Measurements from ENCODE around the gene LOXL1.

Gene LOXL1

DNA sequence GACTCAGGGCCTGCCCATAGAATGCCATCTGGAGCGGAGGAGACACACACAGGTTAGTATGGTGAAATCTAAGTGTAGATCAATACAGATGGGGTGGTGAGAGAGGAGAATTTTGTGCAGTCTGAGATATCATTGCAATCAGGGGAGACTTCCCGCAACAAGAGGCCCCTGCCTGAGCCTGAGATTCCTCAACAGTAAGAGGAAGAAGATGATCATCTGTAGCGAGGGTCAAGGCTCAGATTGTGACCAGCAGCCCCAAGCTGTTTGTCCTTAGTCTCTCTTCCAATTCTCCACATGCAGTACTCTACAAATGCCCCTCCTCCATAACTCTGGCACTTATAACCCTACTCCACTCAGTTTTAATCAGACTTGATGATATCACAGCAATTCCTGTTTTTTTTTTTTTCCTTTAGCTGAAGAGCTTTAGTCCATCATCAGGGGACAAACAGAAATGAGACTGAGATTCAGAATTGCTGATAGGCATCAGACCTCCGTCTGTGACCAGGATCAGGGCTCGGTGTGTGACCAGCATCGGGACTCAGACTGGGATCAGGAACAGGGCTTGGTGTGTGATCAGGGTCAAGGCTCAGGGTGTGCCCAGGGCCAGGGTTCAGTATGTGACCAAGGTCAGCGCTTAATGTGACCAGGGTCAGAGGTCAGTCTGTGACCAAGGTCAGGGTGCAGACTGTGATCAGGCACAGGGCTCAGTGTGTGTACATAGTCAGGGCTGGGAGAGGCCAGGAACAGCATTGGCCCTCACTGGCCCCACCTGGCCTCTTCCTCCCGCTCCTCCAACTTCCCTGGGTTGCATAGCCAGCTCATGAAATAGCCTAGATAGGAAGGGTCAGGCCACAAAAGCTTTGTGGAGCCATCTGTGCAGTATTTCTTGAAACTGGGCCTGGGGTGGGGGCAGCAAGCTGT lies 14.1 kb downstream of the LOXL1 start:
- DNase-seq = no peak

DNA sequence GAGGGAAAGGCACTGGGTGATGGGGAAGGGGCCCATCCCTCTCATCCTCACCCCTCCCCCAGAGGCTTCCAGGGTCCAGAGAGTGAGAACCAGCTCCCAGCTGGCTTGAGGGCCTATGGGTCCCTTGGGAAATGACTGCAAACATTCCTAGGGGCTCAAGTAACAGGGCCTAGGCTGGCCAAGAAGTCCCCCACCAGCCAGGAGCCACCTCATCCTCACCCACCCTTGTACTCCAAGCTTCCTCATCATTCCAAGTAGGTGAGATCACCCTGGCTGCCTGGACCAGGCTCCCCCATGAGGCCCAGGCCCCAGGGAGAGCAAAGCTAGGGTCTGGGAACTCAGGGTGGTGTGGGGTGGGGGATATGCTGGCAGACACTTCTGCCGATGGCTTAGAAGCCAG lies 14.8 kb downstream of the LOXL1 start:
- DNase-seq = no peak

DNA sequence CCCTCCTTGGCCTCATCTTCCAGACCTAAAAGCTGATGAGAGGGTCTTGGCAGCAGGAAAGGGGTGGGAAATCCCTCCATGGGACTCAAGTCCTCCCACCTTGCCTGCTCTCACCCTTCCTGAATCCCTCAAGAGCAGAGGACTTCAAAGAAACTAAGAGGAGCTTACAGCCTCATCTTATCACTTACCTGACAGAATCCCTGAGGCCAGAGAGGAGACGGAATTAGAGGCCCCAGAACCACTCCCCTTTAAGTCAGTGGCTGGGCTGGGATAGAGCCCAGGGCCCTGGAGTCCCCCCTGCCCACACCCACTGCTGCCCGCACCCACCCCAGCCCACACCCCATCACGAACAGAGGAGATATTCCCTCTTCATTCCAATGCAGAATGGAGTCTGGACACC lies 15.2 kb downstream of the LOXL1 start:
- no peak for DNase-seq

DNA sequence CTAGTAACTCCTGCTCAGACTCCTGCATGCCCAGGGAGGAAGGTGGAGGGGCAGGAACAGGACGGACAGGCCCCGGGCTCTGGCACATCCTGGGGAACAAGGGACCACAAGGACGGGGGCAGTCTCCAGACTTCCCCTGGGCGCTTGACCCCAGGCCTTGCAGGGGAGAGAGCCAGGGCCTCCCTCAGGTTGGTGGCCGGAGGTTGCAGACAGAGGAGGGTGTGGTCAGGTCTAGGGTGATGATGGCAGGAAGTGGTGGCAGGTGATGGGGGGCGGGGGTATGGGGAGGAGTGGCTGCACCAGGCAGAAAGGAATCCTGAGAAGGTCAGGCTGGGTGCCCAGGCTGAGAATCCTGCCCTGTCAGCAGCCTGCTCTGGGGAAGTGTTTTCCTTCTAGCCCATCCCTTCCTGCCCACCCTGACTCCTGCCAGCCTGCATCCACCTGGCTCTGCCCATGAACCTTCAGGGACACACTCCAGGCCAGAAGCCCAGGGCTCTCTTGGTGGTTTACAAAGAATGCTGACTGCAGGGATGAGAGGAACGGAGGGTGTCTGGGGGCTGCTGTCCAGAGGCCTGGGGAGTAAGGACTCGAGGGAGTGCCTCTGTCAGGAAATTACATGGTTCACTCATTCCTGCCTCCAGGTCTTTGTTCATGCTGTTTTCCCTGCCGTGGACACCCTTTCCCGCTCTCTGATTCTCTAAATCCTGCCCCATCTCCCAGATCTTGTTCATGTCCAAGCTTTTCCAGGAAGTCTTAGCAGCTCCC lies 15.8 kb downstream of the LOXL1 start:
- no peak for DNase-seq

DNA sequence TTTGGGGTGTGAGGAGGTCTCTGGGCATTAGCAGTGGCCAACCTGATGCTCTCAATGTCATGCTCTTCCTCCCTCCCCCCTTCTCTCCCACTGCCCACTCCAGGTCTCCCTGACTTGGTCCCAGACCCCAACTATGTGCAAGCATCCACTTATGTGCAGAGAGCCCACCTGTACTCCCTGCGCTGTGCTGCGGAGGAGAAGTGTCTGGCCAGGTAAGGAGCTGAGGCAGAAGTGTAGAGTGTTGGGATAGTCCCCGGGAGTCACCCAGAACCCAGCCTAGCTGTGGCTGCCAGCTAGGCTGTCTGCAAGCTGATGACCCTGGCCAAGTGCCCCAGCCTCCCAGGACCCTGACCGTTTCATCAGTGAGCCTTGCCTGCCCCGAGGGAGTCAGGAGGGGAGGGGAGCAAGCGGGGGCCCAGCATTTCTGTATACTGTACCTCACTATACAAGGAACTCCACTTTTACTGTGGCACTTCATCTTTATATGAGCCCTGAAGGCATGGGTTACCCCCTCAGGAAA lies 16.5 kb downstream of the LOXL1 start:
- DNase-seq = no peak

DNA sequence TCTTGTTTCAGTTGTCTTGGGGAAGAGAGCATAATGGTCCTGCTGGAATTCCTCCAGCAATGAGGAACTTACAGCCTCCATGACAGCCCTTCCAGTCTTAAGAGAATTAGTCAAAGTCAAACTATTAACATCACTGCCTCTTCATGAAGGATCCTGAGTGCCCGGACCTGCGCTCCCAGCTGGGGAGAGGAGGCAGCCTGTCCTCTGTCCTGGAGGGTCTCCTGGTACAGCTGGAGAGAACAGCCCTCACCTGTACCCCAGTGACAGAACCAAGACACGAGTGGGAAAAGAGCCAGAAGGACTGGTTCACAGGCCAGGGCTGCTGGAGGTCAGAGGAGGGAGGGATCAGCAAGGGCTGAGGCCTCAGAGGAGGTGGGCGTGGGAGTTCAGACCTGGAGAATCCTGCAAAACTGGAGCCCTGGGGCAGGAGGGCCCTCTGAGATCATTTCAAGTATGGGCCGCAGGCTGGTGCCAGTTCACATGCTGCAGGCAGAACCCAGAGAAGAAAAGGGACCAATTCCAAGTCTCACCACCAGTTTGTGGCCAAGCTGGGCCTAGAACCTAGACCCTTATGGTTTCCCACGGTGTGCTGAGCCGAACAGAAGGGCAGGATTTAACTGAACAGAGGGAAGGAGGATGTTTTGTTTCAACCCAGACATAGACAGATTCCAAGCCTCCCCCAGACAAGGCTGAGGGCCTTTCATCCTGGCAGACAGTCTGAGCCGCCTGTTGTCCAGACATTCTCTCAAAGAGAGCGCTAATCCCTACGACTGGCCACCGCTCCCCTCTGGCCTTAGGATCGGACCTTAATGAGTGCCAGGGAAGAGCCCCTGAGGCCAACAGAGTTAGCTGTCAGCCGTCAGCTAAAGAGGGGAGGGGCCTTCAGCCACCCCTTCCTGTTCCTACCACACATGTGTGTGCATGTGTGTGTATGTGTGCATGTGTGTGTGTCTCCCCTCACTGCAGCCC lies 18.2 kb downstream of the LOXL1 start:
- no peak for DNase-seq

DNA sequence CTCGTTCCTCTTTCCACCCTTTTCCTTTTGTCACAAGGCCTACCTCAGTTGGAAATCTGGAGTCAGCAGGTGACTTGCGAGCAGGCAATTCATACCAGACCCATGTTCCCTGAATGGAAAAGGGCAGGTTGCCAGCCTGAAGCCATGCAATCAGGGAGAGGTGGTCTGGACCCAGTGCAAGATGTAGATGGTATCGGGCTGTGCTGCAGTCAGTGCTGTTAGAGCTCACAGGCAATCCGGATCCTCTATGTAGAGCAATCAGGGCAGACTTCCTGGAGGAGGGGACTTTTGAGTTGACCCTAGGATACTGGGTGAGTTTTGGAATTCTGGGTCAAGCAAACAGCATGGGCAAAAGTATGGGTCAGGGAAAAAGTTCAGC lies 18.9 kb downstream of the LOXL1 start:
- no peak for DNase-seq

DNA sequence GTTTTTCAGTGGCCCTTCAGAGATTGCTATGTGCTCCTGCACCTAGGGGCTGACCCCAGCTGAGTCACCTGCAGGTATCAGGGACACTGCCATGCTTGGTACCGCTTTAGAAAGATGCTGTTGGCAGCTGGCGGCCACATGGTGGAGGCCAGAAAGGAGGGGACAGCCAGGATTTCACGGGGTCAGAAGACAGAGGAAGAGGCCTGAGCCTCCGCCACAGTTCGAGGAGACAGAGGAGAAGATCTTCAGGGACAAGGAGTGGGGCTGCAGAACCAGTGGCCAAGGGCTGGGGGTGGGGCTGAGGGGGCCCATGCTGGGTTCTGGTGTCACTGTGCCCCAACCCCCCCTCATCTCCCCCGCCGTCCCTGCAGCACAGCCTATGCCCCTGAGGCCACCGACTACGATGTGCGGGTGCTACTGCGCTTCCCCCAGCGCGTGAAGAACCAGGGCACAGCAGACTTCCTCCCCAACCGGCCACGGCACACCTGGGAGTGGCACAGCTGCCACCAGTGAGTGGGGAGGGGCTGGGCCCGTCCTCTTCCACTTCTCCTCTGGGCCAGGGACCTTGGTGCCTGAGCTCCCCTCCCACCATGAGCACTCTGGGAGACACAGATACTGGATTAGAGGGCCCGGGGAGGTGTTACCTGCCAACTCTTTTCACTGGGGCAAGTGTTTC lies 19.9 kb downstream of the LOXL1 start:
- DNase-seq = no peak

DNA sequence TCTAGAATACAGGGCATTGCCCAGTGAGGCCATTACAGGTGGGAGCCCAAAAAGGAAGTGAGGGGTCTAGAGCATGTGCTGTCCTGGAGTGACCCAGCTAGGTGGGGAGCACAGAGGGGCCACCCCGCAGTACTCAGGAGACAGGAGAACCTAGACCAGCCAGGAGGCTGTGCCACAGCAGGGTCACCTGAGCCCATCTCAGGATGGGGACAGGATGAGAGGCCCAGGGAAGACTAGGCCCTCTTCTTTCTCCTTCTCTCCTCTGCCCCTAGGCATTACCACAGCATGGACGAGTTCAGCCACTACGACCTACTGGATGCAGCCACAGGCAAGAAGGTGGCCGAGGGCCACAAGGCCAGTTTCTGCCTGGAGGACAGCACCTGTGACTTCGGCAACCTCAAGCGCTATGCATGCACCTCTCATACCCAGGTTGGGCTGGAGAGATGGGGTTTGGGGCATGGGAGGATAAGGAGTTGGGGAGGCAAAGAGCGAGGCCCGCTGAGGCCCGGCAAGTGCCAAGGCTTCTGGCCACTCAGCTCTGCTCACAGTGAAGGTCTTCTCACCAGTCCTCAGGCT lies 20.6 kb downstream of the LOXL1 start:
- no peak for DNase-seq

DNA sequence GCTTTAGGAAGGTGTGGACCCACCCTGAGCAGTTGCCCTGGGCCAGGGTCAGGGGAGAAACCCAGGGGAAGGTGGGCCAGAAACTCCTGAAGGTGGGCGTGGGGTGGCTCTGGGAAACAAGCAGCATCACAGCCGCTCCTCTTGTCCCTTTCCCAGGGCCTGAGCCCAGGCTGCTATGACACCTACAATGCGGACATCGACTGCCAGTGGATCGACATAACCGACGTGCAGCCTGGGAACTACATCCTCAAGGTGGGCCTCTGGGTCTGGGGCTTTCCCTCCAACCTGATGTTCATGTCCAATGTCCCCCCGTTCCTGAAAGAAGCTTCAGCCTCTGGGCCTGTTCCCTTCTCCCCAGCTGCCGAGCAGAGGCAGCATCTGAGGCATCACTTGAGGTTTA lies 21.4 kb downstream of the LOXL1 start:
- DNase-seq = no peak

DNA sequence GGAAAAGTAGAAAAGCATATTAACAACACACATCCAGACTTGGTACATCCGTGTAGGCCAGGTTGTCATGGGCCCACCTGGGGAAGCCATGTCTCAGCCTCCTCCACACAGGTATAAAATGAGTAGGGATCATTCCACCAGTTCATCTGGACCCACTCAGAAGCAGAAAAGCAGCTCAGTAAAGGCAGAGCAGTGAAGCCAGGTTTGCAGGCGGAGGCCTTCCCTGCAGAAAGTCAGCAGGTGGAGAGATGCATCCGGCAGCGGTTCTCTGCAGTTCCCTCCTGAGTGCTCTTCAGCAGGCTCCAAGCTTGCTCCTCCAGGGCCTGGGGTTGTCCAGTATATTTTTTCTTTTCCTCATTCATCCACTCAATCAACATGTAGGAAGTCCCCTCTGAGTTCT lies 22.1 kb downstream of the LOXL1 start:
- DNase-seq = no peak

DNA sequence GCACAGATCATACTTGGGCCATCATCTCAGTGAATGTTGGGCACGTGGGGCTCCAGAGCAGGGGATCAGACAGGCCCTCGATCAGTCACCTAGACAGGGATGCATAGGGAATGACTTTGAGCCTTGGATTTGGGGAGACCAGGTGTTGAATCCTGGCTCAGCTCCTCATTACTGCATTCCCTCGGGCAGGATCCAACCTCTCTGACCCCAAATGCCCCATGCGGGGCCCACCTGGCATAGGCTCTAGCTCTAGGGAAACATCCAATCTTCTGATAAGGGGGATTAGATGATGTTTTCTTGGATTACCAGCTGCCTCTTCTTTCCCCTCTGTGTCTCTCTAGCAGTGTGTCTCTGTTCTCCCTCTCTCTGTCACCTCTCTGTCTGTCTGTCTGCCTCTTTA lies 22.7 kb downstream of the LOXL1 start:
- DNase-seq = no peak

DNA sequence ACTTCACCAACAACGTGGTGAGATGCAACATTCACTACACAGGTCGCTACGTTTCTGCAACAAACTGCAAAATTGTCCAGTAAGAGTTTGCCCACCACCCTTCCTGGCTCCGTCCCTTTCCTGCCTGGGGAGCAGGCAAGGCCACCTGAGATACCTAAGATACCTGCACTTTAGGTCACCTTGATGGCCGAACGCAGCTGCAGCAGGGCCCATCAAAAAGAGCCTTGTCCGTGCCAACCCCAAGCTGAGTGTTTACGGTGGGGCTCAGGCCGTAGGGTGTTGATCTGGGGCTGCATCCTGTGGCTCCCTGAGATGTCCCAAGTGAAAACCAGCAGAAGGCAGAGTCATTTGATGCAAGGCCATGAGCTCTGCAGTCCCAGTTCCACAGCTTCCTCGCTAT lies 23.2 kb downstream of the LOXL1 start:
- DNase-seq = no peak

DNA sequence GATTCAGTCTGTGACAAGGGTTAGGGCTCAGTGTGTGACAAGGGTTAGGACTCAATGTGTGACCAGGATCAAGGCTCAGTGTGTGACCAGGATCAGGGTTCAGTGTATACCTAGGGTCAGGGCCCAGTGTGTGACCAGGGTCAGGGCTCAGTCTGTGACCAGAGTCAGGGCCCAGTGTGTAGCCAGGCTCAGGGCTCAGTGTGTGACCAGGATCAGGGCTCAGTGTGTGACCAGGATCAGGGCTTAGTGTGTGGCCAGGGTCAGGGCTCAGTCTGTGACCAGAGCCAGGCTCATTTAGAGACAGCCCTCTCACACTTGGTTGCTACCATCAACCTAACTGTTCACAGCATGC lies 24.2 kb downstream of the LOXL1 start:
- no peak for DNase-seq

DNA sequence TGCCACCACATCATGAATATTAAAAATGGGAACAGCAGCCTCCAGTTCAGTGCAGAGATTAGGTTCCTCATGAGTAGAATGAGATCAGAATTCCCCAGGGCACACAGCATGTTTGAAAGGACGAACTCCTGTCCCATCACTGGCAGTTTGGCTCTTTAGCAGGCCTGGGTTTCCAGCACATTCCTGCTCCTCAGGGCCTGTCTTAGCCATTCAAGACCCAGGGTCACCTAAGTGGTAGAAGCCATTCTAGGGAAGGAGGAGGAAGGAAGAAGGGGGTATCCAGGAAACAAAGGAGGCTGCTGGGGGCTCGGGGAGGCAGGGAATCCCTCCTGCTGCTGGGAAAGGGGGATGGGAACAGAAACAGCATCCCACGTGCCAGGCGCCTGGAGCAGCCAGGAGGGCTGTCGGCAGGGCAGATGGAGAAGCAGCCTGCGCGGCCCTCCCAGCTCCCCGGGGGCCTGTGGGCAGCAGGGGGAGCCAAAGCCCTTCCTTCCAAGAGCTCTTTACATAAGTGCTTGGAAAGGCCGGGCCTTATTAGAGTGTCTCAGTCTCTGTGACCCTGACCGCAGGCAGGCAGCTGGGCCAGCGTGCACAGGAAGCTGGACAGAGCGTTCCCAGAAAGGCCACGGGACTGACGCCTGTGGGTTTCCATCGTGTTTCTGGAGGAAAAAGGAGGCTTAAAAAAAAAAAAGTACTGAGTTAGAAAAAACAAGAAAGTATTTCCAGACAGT lies 24.7 kb downstream of the LOXL1 start:
- DNase-seq = no peak

DNA sequence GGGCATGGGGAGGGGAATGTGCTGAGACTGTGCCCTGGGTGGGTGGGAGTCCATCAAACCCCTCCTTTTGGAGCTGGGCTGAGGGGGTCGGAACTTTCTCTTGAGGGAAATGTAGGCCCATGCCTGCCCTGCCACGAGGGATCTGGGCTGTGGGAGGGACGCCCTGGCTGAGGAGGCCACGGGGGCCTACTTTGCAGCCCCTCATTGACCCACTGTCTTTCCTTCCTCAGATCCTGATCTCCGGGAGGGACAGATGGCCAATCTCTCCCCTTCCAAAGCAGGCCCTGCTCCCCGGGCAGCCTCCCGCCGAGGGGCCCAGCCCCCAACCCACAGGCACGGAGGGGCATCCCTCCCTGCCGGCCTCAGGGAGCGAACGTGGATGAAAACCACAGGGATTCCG lies 25.3 kb downstream of the LOXL1 start:
- DNase-seq = no peak

DNA sequence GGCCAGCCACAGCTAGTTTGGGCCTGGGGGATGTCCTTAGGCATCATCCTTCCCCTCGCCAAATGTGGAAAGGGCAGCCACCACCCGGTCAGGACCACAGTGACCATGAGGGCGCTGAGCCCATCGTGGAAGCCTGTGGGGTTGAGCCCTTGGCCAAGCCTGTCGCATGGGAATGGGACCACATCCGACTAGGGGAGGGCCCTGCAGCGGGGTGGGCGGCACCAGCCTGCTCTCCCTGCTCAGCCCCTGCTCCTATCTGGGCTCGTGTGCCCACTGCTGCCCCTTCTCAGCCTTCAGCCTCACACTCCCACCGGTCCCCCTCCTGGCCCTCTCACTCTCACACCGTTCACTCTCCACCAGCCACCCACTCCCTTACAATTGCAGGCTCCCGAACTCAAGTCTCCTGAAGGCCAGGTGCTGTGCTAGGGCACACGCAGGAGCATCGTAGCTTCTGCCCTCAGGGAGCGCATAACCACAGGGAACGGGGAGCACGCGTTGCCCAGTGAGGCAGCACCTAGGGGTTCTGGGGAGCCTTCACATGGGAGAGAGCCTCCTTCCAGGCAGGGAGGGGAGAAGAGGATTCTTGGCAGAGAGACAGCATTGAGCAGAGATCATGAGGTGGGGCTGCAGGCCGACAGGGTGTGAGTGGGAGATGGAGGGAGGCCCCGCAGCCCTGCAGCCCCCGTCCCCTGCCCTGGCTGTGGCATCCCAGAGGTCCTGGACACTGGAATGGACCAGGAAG lies 26.1 kb downstream of the LOXL1 start:
- DNase-seq = no peak

DNA sequence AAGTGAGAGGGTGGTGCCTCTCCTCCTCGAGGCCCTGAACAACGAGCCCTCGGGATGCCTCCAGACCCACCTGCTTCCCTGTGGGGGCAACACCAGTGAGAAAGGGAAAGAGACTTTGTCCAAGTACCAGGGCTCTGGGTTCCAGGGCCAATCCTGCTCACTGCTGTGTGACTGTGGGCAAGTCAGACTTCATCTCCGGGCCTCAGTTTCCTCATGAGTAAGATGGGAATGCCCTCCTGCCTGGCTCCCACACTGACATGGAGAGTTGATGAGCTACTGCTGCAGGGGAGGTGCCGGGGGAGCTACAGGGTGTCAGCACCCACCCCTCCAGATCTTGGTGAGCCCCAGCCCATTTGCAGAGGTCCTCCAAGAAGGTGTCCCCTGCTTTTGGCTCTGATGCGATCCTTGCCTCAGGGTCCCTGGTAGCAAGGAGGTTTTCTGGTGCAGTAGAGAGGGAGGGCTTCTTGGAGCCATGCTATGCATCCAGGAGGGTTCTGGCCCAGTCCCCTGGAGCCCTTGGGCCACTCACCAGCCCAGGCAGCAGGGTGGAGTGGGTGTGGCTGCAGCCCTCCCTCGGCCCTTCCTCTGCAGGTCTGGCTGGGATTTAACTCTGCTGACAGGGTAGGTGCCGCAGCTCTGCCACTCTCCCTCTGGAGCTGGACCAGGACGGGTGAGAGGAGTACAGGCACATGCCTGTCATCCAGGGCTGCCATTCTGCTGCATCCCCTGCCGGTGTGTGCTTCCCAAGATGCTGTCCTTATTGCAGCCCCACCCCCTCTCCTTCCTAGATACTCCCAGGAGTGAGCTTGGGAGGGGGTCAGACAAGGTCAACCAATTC lies 26.9 kb downstream of the LOXL1 start:
- no peak for DNase-seq
